ENCODE data around the gene EPB41L3.
A peak's percentile ranks its signal among the peaks of the same experiment; 100 is the strongest.
"Not testable (repeated sequence)": the region's sequence is repeated elsewhere in the genome, so short reads cannot be mapped to it uniquely, and the experiment has no call there.

EPB41L3 gene

DNA sequence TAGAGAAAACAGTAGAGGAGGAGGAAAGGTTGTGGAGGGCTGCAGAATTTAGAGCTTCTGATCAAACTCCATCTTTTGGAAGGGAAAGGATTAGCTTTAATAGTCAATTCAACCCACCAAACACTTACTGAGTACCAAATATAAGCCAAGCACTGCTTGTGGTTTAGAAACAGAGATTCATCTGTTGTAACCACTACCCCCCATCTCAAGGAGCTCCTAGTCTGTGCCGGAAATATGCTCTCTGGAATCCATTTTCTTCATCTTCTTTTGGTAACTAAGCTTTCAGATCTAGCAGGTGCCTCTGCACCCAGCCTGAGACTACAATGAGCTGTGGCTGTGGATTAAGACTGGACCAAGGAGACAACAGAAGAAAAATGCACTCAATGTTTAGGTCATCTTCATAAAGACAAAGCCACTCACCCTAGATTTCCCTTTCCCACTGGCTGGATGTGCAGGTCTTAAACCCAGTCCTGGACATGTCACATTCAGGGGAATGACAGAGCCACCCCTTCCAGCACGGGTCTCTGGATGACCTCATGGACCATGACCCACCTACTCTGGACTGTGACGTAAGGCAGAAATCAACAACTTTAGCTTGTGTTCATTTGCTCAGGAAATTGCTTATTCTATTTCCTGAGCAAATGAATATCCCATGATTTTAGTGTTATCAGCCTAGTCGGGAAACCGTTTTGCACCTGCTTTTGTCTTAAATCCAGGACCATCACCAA lies 52.9 kb downstream of the EPB41L3 start:
- no peak for DNase-seq

DNA sequence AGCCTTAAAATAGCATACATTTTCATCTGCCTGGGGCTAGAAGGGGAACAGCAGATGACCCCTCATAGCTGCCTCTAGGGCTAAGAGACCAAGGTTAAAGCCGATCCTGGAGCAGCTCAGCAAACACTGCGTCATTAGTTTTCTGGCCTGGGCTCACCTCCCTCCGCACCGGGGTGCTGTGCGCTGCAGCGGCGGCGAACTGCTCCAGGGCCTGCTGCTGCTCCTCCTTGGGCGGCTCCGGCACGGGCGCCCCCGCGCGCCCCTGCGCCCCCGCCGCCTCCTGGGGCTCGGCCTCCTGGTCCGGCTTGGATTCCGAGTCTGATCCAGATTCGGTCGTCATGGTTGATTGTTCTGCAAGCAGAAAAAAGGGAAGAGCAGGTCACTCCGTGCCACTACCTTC lies 55.0 kb downstream of the EPB41L3 start:
- no peak for DNase-seq

DNA sequence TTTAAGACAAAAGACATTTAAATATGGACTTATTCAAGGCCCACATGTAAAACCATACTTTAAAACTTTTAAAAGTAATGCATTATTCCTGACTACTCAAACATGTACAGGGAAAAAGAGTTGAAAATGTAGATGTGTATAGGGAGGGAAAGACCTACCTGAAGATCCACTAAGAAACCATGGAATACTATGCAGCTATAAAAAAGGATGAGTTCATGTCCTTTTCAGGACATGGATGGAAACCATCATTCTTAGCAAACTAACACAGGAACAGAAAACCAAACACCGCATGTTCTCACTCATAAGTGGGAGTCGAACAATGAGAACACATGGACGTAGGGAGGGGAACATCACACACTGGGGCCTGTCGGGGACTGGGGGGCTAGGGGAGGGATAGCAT lies 55.8 kb downstream of the EPB41L3 start:
- not testable (repeated sequence) for DNase-seq

DNA sequence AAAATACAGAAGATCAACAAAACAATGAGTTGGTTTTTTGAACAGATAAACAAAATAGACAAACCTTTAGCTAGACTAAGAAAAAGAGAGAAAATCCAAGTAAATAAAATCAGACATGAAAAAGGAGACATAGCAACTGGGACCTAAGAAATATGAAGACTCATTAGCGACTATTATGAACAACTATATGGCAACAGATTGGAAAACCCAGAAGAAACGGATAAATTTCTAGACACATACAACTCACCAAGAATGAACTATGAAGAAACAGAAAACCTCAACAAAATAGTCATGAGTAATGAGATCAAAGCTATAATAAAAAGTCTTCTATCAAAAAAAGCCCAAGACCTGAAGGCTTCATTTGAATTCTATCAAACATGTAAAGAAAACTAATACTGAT lies 59.3 kb downstream of the EPB41L3 start:
- no peak for DNase-seq

DNA sequence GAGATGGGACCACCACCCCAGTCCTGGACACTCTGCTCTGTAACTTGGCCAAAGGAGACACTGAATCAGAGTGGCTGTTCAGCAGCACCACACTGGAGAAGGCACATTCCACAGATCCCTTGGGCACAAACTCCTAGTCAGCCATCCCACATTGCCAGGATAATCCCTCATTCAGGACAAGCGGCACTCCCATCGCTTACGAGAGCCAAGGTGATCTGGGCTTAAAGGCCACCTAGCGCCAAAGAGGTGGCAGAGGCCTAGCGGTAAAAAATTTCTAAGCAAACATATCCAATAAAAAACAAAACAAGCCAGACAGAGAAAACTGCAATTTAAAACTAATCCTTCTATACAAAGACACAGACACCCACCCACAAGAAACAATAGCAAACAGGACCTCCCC lies 62.2 kb downstream of the EPB41L3 start:
- no peak for DNase-seq

DNA sequence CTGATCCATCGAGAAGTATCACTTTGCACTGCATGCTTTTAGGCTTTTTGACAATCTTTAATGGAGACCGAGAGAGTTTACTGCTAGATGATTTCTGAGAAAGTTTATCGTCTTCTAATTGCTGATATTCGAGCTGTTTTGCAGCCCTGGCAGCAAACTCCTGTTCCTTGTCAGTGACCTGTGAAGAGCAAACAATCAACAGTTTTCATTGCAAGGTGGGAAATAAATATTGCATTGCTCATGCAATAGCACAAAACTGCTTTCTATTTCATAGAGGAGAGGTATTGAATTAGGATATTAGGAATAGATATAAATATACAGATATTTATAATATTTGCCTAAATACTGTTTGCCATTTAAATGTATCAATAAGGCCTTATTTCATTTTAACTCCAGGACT lies 65.5 kb downstream of the EPB41L3 start:
- no peak for DNase-seq

DNA sequence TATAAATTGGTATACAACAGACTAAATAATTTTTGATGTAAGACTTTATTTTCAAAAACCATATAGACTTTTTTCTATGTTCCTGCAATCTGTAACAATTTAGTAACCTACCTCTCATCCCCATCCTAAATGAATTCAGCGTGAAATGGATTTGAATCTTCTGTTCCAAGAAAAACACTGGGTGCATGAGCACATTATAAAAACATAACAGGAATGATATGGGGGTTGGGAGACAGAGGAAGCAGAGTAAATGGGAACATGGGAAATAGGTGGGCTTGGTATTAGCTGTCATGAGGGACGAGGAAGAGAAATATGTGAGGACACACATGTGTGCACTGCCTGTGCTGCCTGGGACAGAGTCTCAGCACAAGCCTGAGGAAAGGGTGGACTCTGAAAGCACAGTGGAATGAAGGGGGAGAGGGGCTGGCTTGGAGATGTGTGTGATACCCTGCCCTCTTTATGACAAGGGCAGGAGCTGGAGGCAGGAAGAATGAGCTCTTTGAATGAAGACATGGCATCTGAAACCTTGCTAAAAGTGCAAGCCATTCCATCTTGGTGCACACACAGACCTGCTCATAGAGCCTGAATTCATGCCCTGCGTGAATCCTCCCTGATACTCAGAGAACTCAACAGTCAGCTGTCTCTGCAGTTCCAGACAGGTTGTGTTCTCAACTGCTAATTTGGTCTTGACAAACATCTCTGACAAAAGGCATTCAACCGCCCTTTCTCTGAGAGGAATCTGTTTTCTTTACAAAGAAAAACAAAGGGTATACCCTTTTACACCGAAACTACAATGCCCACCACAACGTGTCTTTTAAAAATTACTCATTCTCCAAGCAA lies 66.6 kb downstream of the EPB41L3 start:
- DNase-seq: no peak

DNA sequence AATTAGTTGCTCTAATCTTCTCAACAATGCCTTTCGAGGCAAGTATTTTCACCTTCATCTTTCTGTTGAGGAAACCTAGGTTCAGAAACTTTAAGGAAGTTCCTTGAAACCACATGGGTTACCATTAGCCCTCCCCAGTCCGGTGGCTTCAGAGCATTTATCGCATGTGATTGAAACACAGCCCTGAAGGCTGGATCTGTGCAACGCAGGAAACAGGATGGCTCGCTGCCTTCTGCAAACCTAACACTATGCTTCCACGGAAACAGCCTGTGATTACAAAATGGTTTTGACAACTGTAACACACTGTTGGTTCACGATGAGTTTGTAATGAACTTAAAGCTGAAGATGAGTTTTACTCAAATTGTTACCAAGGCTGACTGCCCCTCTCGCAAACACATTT lies 68.5 kb downstream of the EPB41L3 start:
- peak in 1 of 2 donors; percentile 27 for DNase-seq

DNA sequence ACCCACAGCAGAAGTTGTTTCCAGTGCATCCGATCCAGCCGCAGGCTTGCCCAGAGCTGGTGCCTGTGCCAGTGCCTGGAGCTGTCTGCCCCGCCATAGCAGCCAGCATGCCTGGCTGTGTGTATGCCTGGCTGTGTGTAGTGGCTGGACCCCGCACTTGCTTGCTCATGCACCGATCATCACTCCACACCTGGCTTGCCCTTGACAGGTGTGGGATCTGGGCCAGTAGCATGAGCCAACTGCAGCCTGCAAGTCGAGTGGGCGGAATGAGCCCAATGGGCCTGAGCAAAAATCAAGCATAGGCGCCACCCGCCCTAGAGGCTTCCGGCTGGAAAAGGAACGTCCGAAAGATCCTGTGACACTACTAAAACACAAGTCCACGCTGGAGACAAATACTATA lies 74.5 kb downstream of the EPB41L3 start:
- no peak for DNase-seq

DNA sequence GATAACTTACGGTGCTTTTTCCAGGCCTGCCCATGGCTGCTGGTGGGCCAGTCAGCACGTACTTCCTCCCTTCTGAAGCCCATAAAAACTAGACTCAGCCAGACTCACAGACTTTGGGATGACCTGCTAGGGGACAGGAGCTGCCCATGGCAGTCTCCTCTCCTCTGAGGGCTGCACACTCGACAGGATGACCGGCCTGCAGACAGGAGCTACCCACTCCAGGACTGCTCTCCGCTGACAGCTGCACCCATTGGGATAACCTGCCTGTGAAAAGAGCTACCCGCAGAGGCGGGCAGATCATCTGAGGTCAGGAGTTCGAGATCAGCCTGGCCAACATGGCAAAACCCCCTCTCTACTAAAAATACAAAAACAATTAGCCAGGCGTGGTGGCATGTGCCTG lies 75.4 kb downstream of the EPB41L3 start:
- no peak for DNase-seq

DNA sequence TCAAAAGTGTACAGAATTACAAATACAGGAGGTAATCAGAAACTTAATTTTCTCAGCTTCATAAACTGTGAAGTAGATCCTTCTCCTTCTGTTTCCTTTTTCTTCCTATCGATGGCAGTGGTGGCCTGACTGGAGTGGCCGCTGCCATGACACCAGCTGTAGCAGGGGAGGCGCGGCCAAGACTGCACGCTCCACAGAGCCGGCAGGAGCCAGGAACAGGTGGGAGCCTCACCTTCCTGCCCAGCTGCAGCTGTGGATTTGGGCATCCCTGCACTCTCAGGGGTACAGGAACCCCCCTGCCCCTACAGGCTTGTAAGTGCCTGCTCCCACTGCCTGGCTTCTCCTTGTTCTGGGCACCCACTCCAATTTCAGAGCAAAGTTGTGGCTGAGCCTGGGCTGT lies 76.1 kb downstream of the EPB41L3 start:
- DNase-seq: no peak

DNA sequence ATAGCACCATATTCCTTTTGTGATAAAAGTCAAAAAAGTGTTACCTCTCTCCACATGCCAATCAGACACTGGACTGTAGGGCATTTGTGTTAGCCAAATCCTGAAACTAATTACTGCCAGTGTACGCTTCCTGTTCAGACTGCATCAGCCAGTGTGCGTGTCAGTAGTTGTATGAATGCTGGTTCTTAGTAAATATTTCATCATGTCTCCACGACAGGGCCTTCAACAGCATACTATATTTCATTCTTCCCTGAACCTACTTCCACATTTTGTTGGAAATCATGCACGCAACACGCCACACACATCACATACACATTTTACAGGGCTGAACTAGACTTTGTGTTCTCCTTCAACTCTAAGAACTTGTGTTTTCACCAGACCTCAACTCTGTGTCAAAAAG lies 77.5 kb downstream of the EPB41L3 start:
- peak in 1 of 2 donors; percentile 41 for DNase-seq

DNA sequence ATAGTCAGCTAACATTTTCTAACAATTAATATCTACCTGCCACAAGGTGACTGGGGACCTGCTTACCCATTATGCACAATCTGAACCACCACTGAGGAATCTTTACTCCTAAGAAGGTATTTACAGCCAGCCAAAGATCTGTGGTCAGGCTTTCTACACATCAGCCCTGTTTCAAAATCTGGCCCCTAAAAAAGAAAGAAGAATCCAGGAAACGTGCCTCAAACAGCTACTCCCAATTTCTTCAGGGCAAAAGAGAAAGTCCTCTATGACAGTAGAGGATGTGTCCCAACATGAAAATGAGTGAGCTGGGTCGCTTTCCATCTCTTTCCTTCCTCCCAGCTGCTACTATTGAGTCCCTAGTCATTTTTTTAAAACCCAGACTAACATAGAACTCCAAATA lies 79.5 kb downstream of the EPB41L3 start:
- DNase-seq: no peak

DNA sequence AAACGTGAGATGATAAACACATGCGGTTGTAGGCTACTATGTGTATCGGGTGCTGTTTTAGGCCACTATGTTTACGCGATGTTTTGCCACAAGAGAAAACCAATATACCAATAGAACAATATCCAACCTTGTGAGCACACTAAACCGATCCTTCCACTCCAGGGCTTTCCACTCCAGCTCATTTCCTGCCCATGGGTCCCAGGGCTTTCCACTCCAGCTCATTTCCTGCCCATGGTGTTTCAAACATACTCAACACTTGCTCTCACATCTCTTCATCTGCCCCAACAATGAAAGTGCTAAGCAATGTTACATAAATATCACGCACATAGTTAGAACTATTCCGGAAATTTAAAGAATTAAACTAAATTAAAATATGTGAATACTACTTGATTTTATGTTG lies 80.0 kb downstream of the EPB41L3 start:
- no peak for DNase-seq

DNA sequence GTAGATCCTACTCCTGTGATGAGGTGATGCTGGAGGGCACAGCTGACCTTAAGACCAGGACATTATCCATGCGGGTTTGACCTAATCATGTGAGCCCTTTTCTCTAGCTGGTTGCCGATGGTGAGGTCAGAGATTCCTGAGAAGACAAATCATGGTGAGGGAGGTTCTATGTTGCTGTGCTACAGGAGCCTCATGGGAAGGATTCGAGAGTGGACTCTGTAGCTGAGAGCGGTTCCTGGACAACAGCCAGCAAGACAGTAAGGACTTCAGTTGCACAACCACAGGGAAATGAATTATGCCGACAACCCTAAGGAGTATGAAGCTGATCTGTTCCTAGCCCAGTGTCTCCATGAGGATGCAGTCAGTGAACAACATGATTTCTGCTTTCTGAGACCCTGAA lies 80.4 kb downstream of the EPB41L3 start:
- peak in 1 of 2 donors; percentile 33 for DNase-seq

DNA sequence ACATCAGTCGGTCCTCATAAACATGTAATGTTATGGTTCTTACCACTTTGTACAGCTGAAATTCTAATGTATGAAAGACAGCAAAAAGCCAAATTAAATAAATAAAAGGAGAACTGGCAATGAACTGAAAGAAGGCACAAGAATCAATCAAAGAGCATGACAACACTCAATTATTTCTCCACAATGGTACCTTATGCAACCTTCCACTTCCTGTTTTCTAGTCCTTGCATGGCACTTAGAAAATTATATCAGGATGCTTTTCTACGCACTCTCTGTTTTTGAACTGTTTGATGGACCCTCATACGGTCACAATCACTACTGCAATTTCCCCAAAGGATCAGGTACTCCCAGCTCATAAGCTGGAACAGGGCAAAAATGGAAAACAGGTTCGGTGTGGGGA lies 81.6 kb downstream of the EPB41L3 start:
- DNase-seq: no peak

DNA sequence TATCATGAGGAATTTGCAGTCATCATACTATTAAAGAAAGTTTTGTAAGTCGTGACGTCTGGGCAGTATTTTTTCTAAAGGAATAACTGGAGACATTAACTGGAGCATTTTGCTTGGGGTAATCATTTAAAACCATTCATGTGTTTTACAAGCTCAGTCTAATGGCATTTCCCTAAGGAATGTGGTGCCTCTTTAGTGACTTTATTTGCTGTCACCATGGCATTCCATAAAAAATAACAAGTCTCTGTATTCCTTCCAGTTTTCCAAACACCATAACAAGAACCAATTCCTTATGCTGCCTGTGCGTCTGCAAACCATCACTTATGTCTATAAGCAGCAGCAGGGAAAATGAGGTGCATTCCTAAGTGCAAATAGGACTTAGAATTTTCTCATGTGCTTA lies 82.8 kb downstream of the EPB41L3 start:
- no peak for DNase-seq

DNA sequence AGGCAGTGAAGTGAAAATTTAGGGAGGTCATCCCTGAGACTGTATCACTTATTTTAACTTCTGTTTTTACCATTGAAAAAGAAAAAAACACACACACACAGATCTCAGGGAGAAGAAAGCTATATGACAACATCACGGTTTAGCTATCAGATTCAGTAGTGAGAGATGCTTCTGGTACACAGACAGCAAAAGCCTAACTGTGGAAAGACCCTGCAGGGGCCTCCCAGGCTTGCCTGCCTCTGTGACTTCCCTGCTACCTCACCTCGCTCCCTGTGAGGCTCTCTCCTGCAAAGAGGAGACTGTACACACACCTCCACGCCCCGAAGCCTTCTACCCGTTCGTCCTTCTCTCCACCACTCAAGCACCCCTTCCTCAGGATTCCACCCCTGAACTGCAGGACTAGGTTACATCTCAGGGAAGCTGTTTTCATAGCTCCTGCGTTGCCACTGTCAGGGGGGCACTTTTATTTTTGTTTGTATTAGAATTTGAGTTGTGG lies 86.3 kb downstream of the EPB41L3 start:
- no peak for DNase-seq

DNA sequence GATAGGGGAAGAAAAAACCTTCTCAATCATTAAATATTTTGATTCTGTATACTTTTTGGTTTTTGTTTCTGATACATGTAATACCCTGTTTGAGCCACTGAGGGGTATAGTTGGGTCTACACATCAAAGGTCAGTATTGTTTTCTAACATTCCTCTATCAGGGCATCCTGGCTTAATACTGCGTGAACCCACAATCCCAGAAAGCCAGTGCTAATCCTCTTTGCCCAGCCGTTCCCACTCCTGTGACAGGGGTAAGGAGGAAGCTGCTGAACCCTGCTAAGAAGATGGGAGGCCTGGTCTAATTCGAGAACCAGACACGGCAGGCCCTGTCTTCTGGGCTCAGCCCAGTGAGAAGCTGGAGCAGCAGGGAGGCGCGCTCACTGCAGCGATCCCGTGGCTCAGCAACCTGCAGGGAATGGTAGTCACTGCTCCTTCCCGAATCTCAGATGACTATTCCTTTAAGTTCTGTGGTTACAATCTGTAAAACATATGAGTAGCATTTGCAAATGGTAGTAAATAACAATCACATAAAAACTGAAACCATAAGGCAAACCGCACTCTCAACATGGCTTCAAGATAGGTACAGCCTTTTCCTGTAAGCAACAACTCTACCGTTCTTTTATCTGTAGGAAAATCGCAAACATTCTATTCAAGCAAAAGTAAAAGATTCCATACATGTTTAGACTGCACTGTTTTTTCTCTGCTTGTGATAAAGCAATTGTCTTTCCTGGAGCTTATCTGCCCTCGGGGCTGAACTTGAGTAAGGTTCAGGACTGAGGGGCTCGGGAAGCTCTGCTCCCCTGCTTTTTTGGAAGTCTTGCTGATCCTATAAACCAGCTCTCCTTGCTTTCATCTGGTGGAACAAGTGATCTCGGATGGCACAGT lies 87.0 kb downstream of the EPB41L3 start:
- peak in 1 of 2 donors; percentile 12 for DNase-seq

DNA sequence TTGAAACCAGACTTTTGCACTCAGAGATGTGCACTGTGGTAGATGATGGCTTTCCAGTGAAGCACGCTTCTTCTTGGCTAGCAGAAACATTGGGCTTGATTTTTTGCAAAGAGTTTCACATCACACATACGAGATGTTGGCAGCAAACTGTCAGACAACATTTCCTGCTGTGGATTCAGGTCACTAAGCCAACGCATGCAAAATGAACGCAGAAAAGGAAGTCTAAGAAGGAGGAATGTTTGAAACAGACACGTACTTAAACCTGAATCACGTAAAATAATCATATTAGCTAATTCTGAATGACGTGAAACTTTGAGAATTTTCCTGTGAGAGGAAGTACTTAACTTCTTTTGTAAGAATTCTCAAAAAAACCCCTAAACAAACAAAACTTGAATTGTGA lies 88.1 kb downstream of the EPB41L3 start:
- peak; percentile 6 to 31 for DNase-seq

DNA sequence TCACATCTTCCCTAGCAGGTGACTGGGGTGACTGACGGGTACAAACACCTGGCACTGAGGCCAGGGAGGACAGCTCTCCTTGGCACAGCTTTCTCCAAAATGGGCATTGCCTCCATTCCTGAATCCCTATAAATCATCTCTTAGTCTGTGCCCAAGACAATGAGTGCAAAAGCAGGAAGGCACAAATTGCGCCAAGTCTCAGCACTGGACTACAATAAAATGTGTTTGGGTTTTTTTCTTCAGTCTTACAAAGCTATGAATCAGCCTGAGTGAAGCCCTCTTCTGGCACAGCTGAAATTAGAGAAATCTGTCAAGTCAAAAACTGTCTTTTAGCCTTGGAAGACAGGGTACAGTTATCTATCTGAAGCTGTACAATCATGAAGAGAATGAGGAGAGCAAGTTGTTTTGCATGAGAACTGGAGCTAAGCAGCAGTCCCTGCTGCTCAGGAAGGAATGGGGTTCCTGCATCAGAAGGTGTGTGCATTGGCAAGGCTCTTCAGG lies 90.8 kb downstream of the EPB41L3 start:
- DNase-seq: no peak

DNA sequence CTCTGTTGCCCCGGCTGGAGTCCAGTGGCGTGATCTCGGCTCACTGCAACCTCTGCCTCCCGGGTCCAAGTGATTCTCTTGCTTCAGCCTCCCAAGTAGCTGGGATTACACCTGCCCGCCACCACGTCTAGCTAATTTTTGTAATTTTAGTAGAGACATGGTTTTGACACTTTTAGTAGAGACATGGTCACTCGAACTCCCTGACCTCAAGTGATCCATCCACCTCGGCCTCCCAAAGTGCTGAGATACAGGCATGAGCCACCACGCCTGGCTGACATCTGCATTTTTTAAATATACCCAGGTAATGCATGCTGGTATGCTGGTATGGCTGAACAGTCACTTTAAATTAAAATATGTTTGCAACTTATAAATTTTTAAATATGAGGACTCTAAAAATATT lies 91.9 kb downstream of the EPB41L3 start:
- DNase-seq: no peak

DNA sequence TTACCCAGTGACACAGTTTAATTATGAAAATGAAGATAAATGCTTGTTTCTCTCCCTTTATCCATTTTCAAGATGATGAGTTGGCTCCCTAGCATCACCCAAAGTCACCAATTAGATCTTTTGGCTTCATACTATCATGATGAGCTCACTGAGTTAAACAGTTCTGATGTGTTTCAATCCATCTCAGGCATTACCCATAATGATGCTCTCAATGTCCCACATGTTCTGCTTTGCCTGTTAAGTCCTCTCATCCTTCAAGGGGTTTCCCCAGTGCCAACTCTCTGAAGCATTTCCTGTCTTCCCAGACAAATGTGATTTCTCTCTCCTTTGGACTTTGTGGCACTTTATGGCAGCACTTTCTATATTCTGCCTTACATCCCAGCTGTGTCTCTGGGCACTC lies 92.6 kb downstream of the EPB41L3 start:
- DNase-seq: no peak
